ENCODE data around the gene SYT7. TPM values are rescaled to one million over a fixed set of nuclear protein-coding genes. Genes with fewer than 3 reads are reported as not detected.

Gene SYT7
- total RNA-seq, 1 donor from 2014 or later, result 0.09 TPM

- no peaks in the 10 kb centered on the region for H3K9me3 Mint-ChIP-seq
- H3K27ac Mint-ChIP-seq, result no peak overlapping the region
- H3K4me3 Mint-ChIP-seq (ENCODE audit: low read depth), result no peak overlapping the region
- H3K36me3 Mint-ChIP-seq (ENCODE audit: low read depth), result no peaks in the 10 kb centered on the region
- DNase-seq (ENCODE audit: low spot score), result no peak
- no peaks in the 10 kb centered on the region for H3K27me3 Mint-ChIP-seq (ENCODE audit: low read depth)
- H3K4me1 Mint-ChIP-seq (ENCODE audit: low read depth), result no peaks in the 10 kb centered on the region
- intact Hi-C loops (cut with micrococcal nuclease), result no loop called here
Observed at GRCh38 chr11:61495801-61496601, 84.9 kb downstream of the SYT7 start.

- Mint-ChIP-seq H3K27ac (no peak overlapping the region), H3K4me3 (ENCODE audit: low read depth) (no peak overlapping the region), H3K4me1 (ENCODE audit: low read depth) (no peaks in the 10 kb centered on the region), H3K36me3 (ENCODE audit: low read depth) (no peaks in the 10 kb centered on the region), H3K9me3 (no peaks in the 10 kb centered on the region), H3K27me3 (ENCODE audit: low read depth) (no peaks in the 10 kb centered on the region)
- no peak for DNase-seq (ENCODE audit: low spot score)
- intact Hi-C loops (cut with micrococcal nuclease), result no loop called here
Observed at GRCh38 chr11:61494381-61494961, 86.4 kb downstream of the SYT7 start.

GRCh38 chr11:61491736-61492395 is 89.0 kb downstream of the SYT7 start:
- no peaks in the 10 kb centered on the region for H3K9me3 Mint-ChIP-seq
- DNase-seq (ENCODE audit: low spot score), result no peak
- H3K4me3 Mint-ChIP-seq (ENCODE audit: low read depth), result no peak overlapping the region
- no peaks in the 10 kb centered on the region for H3K27me3 Mint-ChIP-seq (ENCODE audit: low read depth)
- H3K27ac Mint-ChIP-seq, result no peak overlapping the region
- H3K4me1 Mint-ChIP-seq (ENCODE audit: low read depth), result no peaks in the 10 kb centered on the region
- intact Hi-C loops (cut with micrococcal nuclease), result no loop called here
- H3K36me3 Mint-ChIP-seq (ENCODE audit: low read depth), result no peaks in the 10 kb centered on the region

GRCh38 chr11:61489833-61490721 is 90.8 kb downstream of the SYT7 start:
- Mint-ChIP-seq H3K27me3 (ENCODE audit: low read depth) (no peaks in the 10 kb centered on the region), H3K4me1 (ENCODE audit: low read depth) (no peaks in the 10 kb centered on the region), H3K4me3 (ENCODE audit: low read depth) (no peak overlapping the region), H3K27ac (no peak overlapping the region), H3K36me3 (ENCODE audit: low read depth) (no peaks in the 10 kb centered on the region), H3K9me3 (no peaks in the 10 kb centered on the region)
- intact Hi-C loops (cut with micrococcal nuclease), result no loop called here
- DNase-seq (ENCODE audit: low spot score), result no peak

DNA sequence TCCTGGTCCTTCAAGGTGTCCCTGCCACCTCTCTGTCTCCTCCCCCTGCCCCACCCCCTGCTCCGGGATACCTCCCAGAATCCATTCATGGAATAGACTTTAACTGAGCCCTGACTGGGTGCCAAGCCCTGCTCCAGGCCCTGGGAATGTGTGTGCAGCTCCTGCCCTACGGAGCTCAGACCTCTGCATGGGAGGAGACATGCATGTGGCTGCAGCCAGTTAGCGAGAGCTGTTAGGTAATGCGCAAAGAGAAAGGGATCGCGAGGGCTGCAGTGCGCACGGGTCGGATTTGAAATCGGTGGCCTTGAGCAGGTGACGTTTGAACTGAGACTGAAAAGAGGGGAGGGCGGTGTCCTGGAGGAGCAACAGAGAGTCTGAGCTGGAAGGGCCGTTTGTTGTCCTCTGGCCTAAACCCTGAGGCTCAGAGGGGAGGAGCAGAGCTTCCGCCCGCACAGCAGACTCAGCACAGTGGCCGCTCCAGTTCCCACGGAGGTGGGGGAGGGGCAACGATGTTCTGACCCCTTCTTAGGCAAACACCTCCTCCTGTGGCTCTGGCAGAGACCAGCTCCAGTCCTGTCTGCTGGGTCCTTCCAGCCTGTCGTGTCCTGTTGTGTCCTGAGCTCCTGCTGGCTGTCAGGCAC is 92.1 kb downstream of the SYT7 start:
- Mint-ChIP-seq H3K4me1 (ENCODE audit: low read depth) (no peaks in the 10 kb centered on the region), H3K9me3 (no peaks in the 10 kb centered on the region), H3K27ac (no peak overlapping the region), H3K36me3 (ENCODE audit: low read depth) (no peaks in the 10 kb centered on the region), H3K27me3 (ENCODE audit: low read depth) (no peaks in the 10 kb centered on the region), H3K4me3 (ENCODE audit: low read depth) (no peak overlapping the region)
- no peak for DNase-seq (ENCODE audit: low spot score)
- intact Hi-C loops (cut with micrococcal nuclease), result no loop called here

DNA sequence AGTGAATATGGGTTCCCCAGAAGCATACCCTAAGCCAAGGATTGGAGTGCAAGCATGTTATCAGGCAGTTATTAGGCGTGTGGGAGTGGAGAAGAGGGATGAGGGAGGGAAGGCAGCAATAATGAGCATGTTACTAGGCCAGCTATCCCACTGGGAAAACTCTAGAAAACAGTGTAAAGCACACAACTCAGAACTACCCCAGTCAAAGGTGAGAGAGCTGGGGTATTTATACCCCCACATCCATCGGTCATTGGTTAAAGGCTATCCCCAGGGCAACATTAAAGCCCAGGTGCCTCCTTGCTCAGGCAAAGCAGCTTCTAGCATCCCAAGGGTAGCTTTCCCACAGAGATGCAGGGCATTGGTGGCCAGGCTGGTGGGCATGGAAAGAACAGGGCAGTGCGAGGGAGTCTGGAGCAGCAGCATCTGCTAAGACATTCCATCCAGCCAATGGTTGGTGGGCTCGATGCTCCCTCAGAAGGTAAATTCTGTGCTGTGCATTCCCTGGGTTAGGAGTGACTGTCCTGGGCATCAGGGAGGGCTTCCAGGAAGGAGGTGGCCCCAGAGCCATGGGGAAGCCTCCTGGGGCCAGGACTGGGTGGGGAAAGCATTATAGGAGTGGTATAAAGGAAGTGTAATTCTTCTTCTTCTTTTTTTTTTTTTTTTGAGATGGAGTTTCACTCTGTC is 93.4 kb downstream of the SYT7 start:
- no peak overlapping the region for H3K4me3 Mint-ChIP-seq (ENCODE audit: low read depth)
- H3K27ac Mint-ChIP-seq, result no peak overlapping the region
- no peak for DNase-seq (ENCODE audit: low spot score)

DNA sequence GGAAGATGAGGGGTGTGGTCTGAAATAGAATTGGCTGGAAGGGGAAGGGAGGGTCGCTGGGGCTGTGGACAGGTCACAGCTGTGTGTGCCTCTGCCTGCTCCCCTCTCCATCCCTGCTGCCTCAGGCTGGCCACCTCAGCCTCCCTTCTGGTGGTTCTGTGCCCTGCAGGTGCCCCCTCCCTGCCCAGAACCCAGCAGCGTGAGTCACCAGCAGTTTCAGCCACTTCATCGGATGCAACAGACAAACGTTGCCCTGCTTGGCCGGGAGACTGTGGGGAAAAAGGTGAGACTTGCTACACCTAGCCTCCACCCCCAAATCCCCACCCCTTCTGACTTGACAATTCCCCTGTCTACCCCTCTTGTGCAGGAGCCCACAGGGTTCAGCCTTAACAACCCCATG is 94.1 kb downstream of the SYT7 start:
- intact Hi-C loops (cut with micrococcal nuclease), result no loop called here
- H3K4me1 Mint-ChIP-seq (ENCODE audit: low read depth), result no peaks in the 10 kb centered on the region
- H3K36me3 Mint-ChIP-seq (ENCODE audit: low read depth), result no peaks in the 10 kb centered on the region
- H3K9me3 Mint-ChIP-seq, result no peaks in the 10 kb centered on the region
- H3K27me3 Mint-ChIP-seq (ENCODE audit: low read depth), result no peaks in the 10 kb centered on the region
- H3K27ac Mint-ChIP-seq, result no peak overlapping the region
- no peak for DNase-seq (ENCODE audit: low spot score)
- H3K4me3 Mint-ChIP-seq (ENCODE audit: low read depth), result no peak overlapping the region

More for the DNA sequence above, 93.4 kb downstream of the SYT7 start:
- Mint-ChIP-seq H3K9me3 (no peaks in the 10 kb centered on the region), H3K27me3 (ENCODE audit: low read depth) (no peaks in the 10 kb centered on the region), H3K4me1 (ENCODE audit: low read depth) (no peaks in the 10 kb centered on the region), H3K36me3 (ENCODE audit: low read depth) (no peaks in the 10 kb centered on the region)
- intact Hi-C loops (cut with micrococcal nuclease), result no loop called here

DNA sequence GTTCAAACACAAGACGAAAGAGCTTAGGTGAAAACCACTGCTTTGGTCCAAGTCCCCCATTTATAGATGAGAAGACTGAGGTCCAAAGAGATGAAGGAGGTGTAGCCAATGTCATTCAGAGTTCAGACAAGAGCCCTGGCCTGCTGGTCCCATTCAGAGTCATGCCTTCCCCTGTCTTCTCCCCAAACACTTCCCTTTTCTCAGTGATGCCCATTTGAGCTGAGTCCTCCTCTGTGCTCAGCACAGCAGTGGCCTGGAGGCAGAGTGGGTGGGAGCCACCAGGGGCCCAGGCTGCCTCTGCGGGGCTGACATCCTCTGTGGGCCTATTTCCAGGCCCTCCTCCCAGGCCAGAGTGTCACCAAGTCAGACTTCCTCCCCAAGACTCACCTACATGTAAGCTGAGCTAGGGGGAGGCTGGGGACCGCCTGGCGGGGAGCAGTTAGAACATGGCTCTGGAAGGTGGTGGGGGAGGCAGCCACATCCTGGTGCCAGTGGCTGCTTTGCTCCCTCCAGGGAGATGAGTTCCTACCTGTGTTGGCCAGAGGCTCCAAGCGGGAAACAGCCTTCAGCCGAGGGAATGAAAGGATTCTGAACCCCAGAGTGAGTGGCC is 94.8 kb downstream of the SYT7 start:
- H3K27me3 Mint-ChIP-seq (ENCODE audit: low read depth), result no peaks in the 10 kb centered on the region
- no peaks in the 10 kb centered on the region for H3K4me1 Mint-ChIP-seq (ENCODE audit: low read depth)
- H3K9me3 Mint-ChIP-seq, result no peaks in the 10 kb centered on the region
- no peaks in the 10 kb centered on the region for H3K36me3 Mint-ChIP-seq (ENCODE audit: low read depth)
- intact Hi-C loops (cut with micrococcal nuclease), result no loop called here
- no peak for DNase-seq (ENCODE audit: low spot score)
- H3K27ac Mint-ChIP-seq, result no peak overlapping the region
- no peak overlapping the region for H3K4me3 Mint-ChIP-seq (ENCODE audit: low read depth)

DNA sequence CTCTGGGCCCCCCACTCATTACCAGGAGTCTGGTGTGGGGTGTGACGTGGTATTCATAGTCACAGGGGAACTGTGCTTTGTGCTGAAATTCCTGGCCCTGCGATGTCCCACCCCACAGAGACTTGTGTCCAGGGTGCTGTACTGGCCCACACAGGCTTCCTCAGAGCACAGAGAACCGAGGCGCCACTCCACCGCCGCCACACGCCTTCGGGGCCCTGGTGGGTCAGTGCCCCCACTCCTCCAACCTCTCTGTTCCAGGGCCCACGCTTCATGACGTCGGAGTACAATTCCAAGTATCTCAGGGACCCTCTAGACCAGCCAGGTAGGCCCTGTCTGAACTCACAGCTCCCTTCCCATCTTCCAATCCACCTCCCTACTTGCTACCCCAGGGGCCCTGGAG is 95.8 kb downstream of the SYT7 start:
- DNase-seq (ENCODE audit: low spot score), result no peak
- Mint-ChIP-seq H3K27me3 (ENCODE audit: low read depth) (no peaks in the 10 kb centered on the region), H3K9me3 (no peaks in the 10 kb centered on the region), H3K4me1 (ENCODE audit: low read depth) (no peaks in the 10 kb centered on the region), H3K36me3 (ENCODE audit: low read depth) (no peaks in the 10 kb centered on the region), H3K27ac (no peak overlapping the region), H3K4me3 (ENCODE audit: low read depth) (no peak overlapping the region)
- intact Hi-C loops (cut with micrococcal nuclease), result no loop called here

DNA sequence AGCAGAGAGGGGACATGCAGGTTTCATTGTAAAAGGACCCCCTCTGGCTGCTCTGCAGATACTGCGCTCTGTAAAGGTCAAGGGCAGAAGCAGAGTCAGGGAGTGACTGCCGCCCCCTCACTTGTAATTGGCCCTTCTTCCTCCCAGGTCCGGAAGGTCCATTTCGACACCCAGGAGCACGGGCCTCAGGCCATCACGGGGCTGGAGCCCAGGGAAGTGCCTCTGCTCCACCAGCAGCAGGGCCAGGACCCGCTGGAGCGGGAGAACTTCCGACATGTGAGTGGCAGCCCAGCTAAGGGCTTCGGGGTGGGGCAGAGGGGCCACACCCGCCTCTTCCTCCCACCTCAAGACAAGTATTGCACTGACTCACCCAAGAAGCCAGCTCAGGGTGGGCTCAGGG is 96.3 kb downstream of the SYT7 start:
- Mint-ChIP-seq H3K27ac (no peak overlapping the region), H3K27me3 (ENCODE audit: low read depth) (no peaks in the 10 kb centered on the region), H3K9me3 (no peaks in the 10 kb centered on the region), H3K4me1 (ENCODE audit: low read depth) (no peaks in the 10 kb centered on the region), H3K36me3 (ENCODE audit: low read depth) (no peaks in the 10 kb centered on the region), H3K4me3 (ENCODE audit: low read depth) (no peak overlapping the region)
- intact Hi-C loops (cut with micrococcal nuclease), result no loop called here
- DNase-seq (ENCODE audit: low spot score), result no peak

DNA sequence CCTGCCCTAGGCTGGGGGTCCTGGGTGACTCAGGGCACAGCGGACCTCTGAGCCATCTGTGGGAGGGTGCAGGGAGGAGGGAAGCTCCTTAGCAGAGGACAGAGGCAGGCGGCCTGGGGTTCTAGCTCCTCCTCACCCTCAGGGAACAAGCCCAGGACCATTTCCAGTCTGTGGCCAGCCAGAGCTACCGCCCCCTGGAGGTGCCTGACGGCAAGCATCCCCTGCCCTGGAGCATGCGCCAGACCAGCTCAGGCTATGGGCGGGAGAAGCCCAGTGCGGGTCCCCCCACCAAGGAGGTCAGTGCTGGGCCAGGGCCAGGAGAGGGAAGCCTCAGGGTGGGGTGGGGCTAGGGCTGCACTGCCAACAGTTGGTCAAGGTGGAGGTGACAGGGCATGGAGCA is 98.4 kb downstream of the SYT7 start:
- intact Hi-C loops (cut with micrococcal nuclease), result no loop called here
- H3K9me3 Mint-ChIP-seq, result no peaks in the 10 kb centered on the region
- no peak overlapping the region for H3K4me3 Mint-ChIP-seq (ENCODE audit: low read depth)
- H3K27ac Mint-ChIP-seq, result no peak overlapping the region
- no peaks in the 10 kb centered on the region for H3K27me3 Mint-ChIP-seq (ENCODE audit: low read depth)
- no peak for DNase-seq (ENCODE audit: low spot score)
- peaks cover 3% of the 10 kb centered on the region for H3K4me1 Mint-ChIP-seq (ENCODE audit: low read depth)
- H3K36me3 Mint-ChIP-seq (ENCODE audit: low read depth), result no peaks in the 10 kb centered on the region
